NT2/D1 (cell line): Measurements from ENCODE around the gene RNPEP.

Experiments
- SUZ12 ChIP-seq: IDR thresholded peaks from 2 replicates; pipeline ENCODE4 v1.6.1; 2011; ENCODE audit not compliant: insufficient read length, insufficient read depth; ENCODE audit errors: extremely low read depth
- YY1 ChIP-seq: IDR thresholded peaks from 2 replicates; pipeline ENCODE4 v1.6.1; 2011; ENCODE audit not compliant: insufficient read length, insufficient read depth
- ZNF274 ChIP-seq: IDR thresholded peaks from 2 replicates; pipeline ENCODE4 v1.6.1; 2011; ENCODE audit warnings: mild to moderate bottlenecking, low read depth, low read length

DNA sequence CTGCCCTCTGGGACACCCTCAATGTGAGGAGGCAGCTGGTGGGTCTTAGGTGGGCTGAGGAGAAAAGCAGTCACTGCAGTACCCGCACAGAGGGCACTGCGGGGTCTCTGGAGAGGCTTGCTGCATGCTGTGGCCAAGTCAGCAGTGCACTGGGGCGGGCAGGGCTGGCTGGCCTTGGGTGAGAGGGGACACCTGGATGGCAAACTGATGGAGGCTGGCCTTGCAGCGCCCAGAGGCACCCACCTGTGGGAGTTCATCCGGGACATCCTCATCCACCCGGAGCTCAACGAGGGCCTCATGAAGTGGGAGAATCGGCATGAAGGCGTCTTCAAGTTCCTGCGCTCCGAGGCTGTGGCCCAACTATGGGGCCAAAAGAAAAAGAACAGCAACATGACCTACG lies 31.2 kb downstream of the RNPEP start:
- TF ChIP-seq ZNF274 (no peak), YY1 (no peak), SUZ12 (no peak)
